GM23338 (cell line): ENCODE results near the gene KLHDC8A. TPM values are rescaled to one million over a fixed set of nuclear protein-coding genes. Genes with fewer than 3 reads are reported as not detected.

Source experiments
- ATAC-seq: fragments of 200-7000 bp; cut with Tn5 transposase; 3 replicates; pipeline ENCODE4 v1.9.1; 2020
- DNase-seq: peaks from one replicate; pipeline ENCODE4 v3.0.0-alpha.2; 2015; ENCODE audit warnings: low spot score
- H2AFZ ChIP-seq: fragments of 200-600 bp; sonication (generic); 2 replicates; pipeline ENCODE4 v1.8.0; 2016; ENCODE audit warnings: antibody characterized with exemption, mild to moderate bottlenecking, moderate library complexity
- H3F3A ChIP-seq: fragments of 200-600 bp; sonication (generic); replicated peaks from 2 replicates; pipeline ENCODE4 v1.8.0; 2017; ENCODE audit warnings: antibody characterized with exemption, mixed run types, low read depth
- H3K27ac ChIP-seq: fragments of 200-600 bp; sonication (generic); 2 replicates; pipeline ENCODE4 v1.6.1; 2016; ENCODE audit warnings: low read depth
- H3K27me3 ChIP-seq: fragments of 200-600 bp; sonication (generic); 2 replicates; pipeline ENCODE4 v1.8.0; 2016; ENCODE audit warnings: mild to moderate bottlenecking, mixed run types, moderate library complexity; ENCODE audit not compliant: insufficient read depth
- H3K36me3 ChIP-seq: fragments of 200-600 bp; sonication (generic); 2 replicates; pipeline ENCODE4 v1.8.0; 2016; ENCODE audit warnings: mild to moderate bottlenecking; ENCODE audit not compliant: insufficient read depth
- H3K4me1 ChIP-seq: fragments of 200-600 bp; sonication (generic); 2 replicates; pipeline ENCODE4 v1.8.0; 2016; ENCODE audit warnings: mild to moderate bottlenecking, moderate library complexity; ENCODE audit not compliant: insufficient read depth
- H3K4me2 ChIP-seq: fragments of 200-600 bp; sonication (generic); 2 replicates; pipeline ENCODE4 v1.7.1; 2017; ENCODE audit warnings: mixed run types
- H3K4me3 ChIP-seq: fragments of 200-600 bp; sonication (generic); 2 replicates; pipeline ENCODE4 v1.6.1; 2016; ENCODE audit warnings: mixed run types
- H3K79me2 ChIP-seq: fragments of 200-600 bp; sonication (generic); replicated peaks from 2 replicates; pipeline ENCODE4 v1.8.0; 2017; ENCODE audit warnings: mild to moderate bottlenecking; ENCODE audit not compliant: insufficient read depth
- H3K9me2 ChIP-seq: fragments of 200-600 bp; sonication (generic); 2 replicates; pipeline ENCODE4 v1.8.0; 2017; ENCODE audit not compliant: insufficient read depth
- H4K20me1 ChIP-seq: fragments of 200-600 bp; sonication (generic); replicated peaks from 2 replicates; pipeline ENCODE4 v1.8.0; 2017; ENCODE audit warnings: mild to moderate bottlenecking; ENCODE audit not compliant: insufficient read depth
- H3K27ac Mint-ChIP-seq: 2 replicates; pipeline ENCODE4 v1.8.0; 2020; ENCODE audit warnings: inconsistent platforms, mild to moderate bottlenecking, moderate library complexity, mixed read lengths
- H3K27me3 Mint-ChIP-seq: 3 replicates; pipeline ENCODE4 v1.8.0; 2022; ENCODE audit warnings: low read depth, mild to moderate bottlenecking, moderate library complexity, mixed read lengths, inconsistent platforms; ENCODE audit not compliant: insufficient read depth, poor library complexity
- H3K36me3 Mint-ChIP-seq: 3 replicates; pipeline ENCODE4 v1.8.0; 2021; ENCODE audit warnings: low read depth, mild to moderate bottlenecking, inconsistent platforms, moderate library complexity, mixed read lengths
- H3K4me1 Mint-ChIP-seq: 3 replicates; pipeline ENCODE4 v1.8.0; 2020; ENCODE audit warnings: mild to moderate bottlenecking, inconsistent platforms, mixed read lengths
- H3K4me3 Mint-ChIP-seq: 3 replicates; pipeline ENCODE4 v1.8.0; 2021; ENCODE audit warnings: moderate library complexity, mild to moderate bottlenecking, inconsistent platforms, mixed read lengths
- H3K9me3 Mint-ChIP-seq: 3 replicates; pipeline ENCODE4 v1.8.0; 2020; ENCODE audit warnings: moderate library complexity, mild to moderate bottlenecking, inconsistent platforms, mixed read lengths
- CREB1 ChIP-seq: fragments of 250-450 bp; sonication (Bioruptor Pico); IDR thresholded peaks from 2 replicates; pipeline ENCODE4 v1.5.0; 2020; ENCODE audit warnings: low read depth, mild to moderate bottlenecking, moderate library complexity
- CTCF ChIP-seq, 2 experiments: fragments of 200-600 bp in 1 of 2; sonication (generic) in 1 of 2; conservative IDR thresholded peaks; 2 replicates each; pipeline versions ENCODE4 v1.5.1 to v1.6.1; 2016 to 2017; ENCODE audit warnings: antibody characterized with exemption in 2 of 2, low read depth in 2 of 2, mild to moderate bottlenecking in 2 of 2, moderate library complexity in 1 of 2
- ETS1 ChIP-seq: IDR thresholded peaks from 2 replicates; pipeline ENCODE4 v1.6.1; 2016; ENCODE audit warnings: antibody characterized with exemption
- EZH2 ChIP-seq: fragments of 200-600 bp; sonication (generic); IDR thresholded peaks from one replicate; pipeline ENCODE4 v1.8.0; 2017; ENCODE audit warnings: antibody characterized with exemption, mild to moderate bottlenecking, low read depth; ENCODE audit not compliant: unreplicated experiment
- EZH2phosphoT487 ChIP-seq: fragments of 200-600 bp; sonication (generic); IDR thresholded peaks from one replicate; pipeline ENCODE4 v1.8.1; 2018; ENCODE audit warnings: antibody characterized with exemption; ENCODE audit not compliant: unreplicated experiment
- JUNB ChIP-seq: IDR thresholded peaks from one replicate; pipeline ENCODE4 v1.6.1; 2016; ENCODE audit warnings: antibody characterized with exemption; ENCODE audit not compliant: unreplicated experiment
- NANOG ChIP-seq: IDR thresholded peaks from 2 replicates; pipeline ENCODE4 v1.6.1; 2016; ENCODE audit warnings: antibody characterized with exemption, borderline replicate concordance
- POLR2AphosphoS5 ChIP-seq: IDR thresholded peaks from 2 replicates; pipeline ENCODE4 v1.6.1; 2016; ENCODE audit warnings: antibody characterized with exemption, low read depth
- REST ChIP-seq: IDR thresholded peaks from one replicate; pipeline ENCODE4 v1.6.1; 2018; ENCODE audit warnings: antibody characterized with exemption; ENCODE audit not compliant: unreplicated experiment
- STAT1 ChIP-seq: IDR thresholded peaks from one replicate; pipeline ENCODE4 v1.6.1; 2016; ENCODE audit warnings: antibody characterized with exemption; ENCODE audit not compliant: unreplicated experiment
- ZNF114 ChIP-seq: fragments of 250-450 bp; sonication (Bioruptor Pico); IDR thresholded peaks from 2 replicates; pipeline ENCODE4 v1.5.0; 2020; ENCODE audit warnings: mild to moderate bottlenecking, moderate library complexity
- ZNF331 ChIP-seq: fragments of 250-450 bp; sonication (Bioruptor Pico); IDR thresholded peaks from 2 replicates; pipeline ENCODE4 v1.5.0; 2020; ENCODE audit warnings: low read depth, mild to moderate bottlenecking, moderate library complexity
- polyA plus RNA-seq: library from polyadenylated mRNA; unstranded; fragments of >200 nt; fragmentation: Nextera tagmentation; extraction: Ambion mirVana; gene quantifications from 2 replicates; pipeline ENCODE4 v1.2.1, GENCODE V29; 2016
- total RNA-seq: library from RNA; depleted of rRNA; stranded (reverse); fragments of >200 nt; shearing (Covaris generic); gene quantifications from 2 replicates; pipeline ENCODE4 v1.2.3, GENCODE V29; 2014
- TF ChIP-seq, protein P1 (sequence below): fragments of 250-450 bp; sonication (Bioruptor Pico); IDR thresholded peaks from 2 replicates; pipeline ENCODE4 v1.5.0; 2020; ENCODE audit warnings: mild to moderate bottlenecking, moderate library complexity

The KLHDC8A gene
- total and polyA plus RNA-seq, 2 experiments from 2014 or later = 1.7 to 2.8 TPM

DNA sequence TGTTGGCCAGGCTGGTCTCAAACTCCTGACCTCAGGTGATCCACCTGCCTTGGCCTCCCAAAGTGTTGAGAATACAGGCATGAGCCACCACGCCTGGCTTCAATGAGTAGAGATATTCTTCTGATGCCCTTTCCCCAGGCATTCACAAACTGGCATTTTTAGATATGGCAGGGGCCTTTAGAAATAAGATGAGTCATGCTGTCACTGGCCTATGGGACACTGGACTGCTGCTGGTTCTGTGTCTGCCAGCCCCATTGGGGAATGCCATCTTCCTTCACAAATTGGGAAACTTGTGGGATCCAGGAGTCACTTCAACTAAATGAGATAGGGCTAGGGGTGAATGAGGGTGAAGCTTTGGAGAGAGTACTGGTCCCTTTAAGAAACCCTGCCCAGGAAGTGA, 16.0 kb downstream of the KLHDC8A start:
- Histone ChIP-seq H3K27ac (no peak overlapping the region), H3K9me2 (no peaks in the 10 kb centered on the region), H3K79me2 (no peaks in the 10 kb centered on the region), H2AFZ (no peak overlapping the region), H3K36me3 (no peaks in the 10 kb centered on the region), H3K27me3 (peaks cover 40% of the 10 kb centered on the region), H3F3A (peaks cover 10% of the 10 kb centered on the region; the same call in 1 of the 2 replicates), H3K4me3 (no peak overlapping the region), H4K20me1 (no peaks in the 10 kb centered on the region), H3K4me2 (no peak overlapping the region), H3K4me1 (peaks cover 15% of the 10 kb centered on the region; the same call in 1 of the 2 replicates)
- Mint-ChIP-seq H3K4me1 (peaks cover 23% of the 10 kb centered on the region), H3K4me3 (no peak overlapping the region), H3K27ac (no peak overlapping the region), H3K27me3 (peaks cover 55% of the 10 kb centered on the region), H3K9me3 (no peaks in the 10 kb centered on the region), H3K36me3 (no peaks in the 10 kb centered on the region)
- ATAC-seq (no peak), DNase-seq (no peak)
- TF ChIP-seq CREB1 (CRISPR knock-in tag) = no peak
- TF ChIP-seq STAT1 = no peak
- TF ChIP-seq ETS1 = no peak
- no peak for TF ChIP-seq NANOG
- no peak for TF ChIP-seq JUNB
- no peak for TF ChIP-seq ZNF331 (CRISPR knock-in tag)
- TF ChIP-seq EZH2 = no peak
- TF ChIP-seq, protein P1, sequence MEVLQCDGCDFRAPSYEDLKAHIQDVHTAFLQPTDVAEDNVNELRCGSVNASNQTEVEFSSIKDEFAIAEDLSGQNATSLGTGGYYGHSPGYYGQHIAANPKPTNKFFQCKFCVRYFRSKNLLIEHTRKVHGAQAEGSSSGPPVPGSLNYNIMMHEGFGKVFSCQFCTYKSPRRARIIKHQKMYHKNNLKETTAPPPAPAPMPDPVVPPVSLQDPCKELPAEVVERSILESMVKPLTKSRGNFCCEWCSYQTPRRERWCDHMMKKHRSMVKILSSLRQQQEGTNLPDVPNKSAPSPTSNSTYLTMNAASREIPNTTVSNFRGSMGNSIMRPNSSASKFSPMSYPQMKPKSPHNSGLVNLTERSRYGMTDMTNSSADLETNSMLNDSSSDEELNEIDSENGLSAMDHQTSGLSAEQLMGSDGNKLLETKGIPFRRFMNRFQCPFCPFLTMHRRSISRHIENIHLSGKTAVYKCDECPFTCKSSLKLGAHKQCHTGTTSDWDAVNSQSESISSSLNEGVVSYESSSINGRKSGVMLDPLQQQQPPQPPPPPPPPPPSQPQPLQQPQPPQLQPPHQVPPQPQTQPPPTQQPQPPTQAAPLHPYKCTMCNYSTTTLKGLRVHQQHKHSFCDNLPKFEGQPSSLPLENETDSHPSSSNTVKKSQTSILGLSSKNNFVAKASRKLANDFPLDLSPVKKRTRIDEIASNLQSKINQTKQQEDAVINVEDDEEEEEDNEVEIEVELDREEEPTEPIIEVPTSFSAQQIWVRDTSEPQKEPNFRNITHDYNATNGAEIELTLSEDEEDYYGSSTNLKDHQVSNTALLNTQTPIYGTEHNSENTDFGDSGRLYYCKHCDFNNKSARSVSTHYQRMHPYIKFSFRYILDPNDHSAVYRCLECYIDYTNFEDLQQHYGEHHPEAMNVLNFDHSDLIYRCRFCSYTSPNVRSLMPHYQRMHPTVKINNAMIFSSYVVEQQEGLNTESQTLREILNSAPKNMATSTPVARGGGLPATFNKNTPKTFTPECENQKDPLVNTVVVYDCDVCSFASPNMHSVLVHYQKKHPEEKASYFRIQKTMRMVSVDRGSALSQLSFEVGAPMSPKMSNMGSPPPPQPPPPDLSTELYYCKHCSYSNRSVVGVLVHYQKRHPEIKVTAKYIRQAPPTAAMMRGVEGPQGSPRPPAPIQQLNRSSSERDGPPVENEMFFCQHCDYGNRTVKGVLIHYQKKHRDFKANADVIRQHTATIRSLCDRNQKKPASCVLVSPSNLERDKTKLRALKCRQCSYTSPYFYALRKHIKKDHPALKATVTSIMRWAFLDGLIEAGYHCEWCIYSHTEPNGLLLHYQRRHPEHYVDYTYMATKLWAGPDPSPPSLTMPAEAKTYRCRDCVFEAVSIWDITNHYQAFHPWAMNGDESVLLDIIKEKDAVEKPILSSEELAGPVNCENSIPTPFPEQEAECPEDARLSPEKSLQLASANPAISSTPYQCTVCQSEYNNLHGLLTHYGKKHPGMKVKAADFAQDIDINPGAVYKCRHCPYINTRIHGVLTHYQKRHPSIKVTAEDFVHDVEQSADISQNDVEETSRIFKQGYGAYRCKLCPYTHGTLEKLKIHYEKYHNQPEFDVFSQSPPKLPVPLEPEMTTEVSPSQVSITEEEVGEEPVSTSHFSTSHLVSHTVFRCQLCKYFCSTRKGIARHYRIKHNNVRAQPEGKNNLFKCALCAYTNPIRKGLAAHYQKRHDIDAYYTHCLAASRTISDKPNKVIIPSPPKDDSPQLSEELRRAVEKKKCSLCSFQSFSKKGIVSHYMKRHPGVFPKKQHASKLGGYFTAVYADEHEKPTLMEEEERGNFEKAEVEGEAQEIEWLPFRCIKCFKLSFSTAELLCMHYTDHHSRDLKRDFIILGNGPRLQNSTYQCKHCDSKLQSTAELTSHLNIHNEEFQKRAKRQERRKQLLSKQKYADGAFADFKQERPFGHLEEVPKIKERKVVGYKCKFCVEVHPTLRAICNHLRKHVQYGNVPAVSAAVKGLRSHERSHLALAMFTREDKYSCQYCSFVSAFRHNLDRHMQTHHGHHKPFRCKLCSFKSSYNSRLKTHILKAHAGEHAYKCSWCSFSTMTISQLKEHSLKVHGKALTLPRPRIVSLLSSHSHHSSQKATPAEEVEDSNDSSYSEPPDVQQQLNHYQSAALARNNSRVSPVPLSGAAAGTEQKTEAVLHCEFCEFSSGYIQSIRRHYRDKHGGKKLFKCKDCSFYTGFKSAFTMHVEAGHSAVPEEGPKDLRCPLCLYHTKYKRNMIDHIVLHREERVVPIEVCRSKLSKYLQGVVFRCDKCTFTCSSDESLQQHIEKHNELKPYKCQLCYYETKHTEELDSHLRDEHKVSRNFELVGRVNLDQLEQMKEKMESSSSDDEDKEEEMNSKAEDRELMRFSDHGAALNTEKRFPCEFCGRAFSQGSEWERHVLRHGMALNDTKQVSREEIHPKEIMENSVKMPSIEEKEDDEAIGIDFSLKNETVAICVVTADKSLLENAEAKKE (CRISPR knock-in tag) = no peak
- no peak for TF ChIP-seq REST
- no peak for TF ChIP-seq EZH2phosphoT487
- no peak for TF ChIP-seq POLR2AphosphoS5
- TF ChIP-seq CTCF (conservative IDR thresholded peaks at IDR 0.05; ENCODE audit: low read depth in 2 of 2) = no peak
- no peak for TF ChIP-seq ZNF114 (CRISPR knock-in tag)
